KMS-11 (cell line): Measurements from ENCODE around the gene GCDH.
"Not testable (repeated sequence)": the region's sequence is repeated elsewhere in the genome, so short reads cannot be mapped to it uniquely, and the experiment has no call there.

Experiments
- H2AFZ ChIP-seq: fragments of 200-600 bp; sonication (generic); 2 replicates; pipeline ENCODE4 v1.6.1; 2016; ENCODE audit warnings: antibody characterized with exemption, mixed run types, low read depth
- H3K27ac ChIP-seq: fragments of 200-600 bp; sonication (generic); 2 replicates; pipeline ENCODE4 v1.6.1; 2016; ENCODE audit warnings: mild to moderate bottlenecking, mixed run types
- H3K27me3 ChIP-seq: fragments of 200-600 bp; sonication (generic); 2 replicates; pipeline ENCODE4 v1.6.1; 2017; ENCODE audit warnings: mild to moderate bottlenecking, low read depth, mixed run types, moderate library complexity; ENCODE audit not compliant: insufficient read depth
- H3K36me3 ChIP-seq: fragments of 200-600 bp; sonication (generic); 2 replicates; pipeline ENCODE4 v1.6.1; 2017; ENCODE audit warnings: mild to moderate bottlenecking, mixed run types; ENCODE audit not compliant: insufficient read depth
- H3K4me1 ChIP-seq: fragments of 200-600 bp; sonication (generic); 2 replicates; pipeline ENCODE4 v1.6.1; 2016; ENCODE audit warnings: mild to moderate bottlenecking, low read depth, mixed run types; ENCODE audit not compliant: poor library complexity, severe bottlenecking
- H3K4me2 ChIP-seq: fragments of 200-600 bp; sonication (generic); 2 replicates; pipeline ENCODE4 v1.7.0; 2016; ENCODE audit warnings: mild to moderate bottlenecking, mixed run types
- H3K4me3 ChIP-seq: fragments of 200-600 bp; sonication (generic); IDR thresholded peaks from 2 replicates; pipeline ENCODE4 v1.6.1; 2017; ENCODE audit warnings: low read depth, low read length, mixed read lengths; ENCODE audit not compliant: insufficient read depth
- H3K79me2 ChIP-seq: fragments of 200-600 bp; sonication (generic); 2 replicates; pipeline ENCODE4 v1.6.1; 2016; ENCODE audit warnings: low read depth, mixed run types; ENCODE audit not compliant: insufficient read depth
- H3K9ac ChIP-seq: fragments of 200-600 bp; sonication (generic); 2 replicates; pipeline ENCODE4 v1.6.1; 2016; ENCODE audit warnings: mild to moderate bottlenecking, mixed run types
- H4K20me1 ChIP-seq: fragments of 200-600 bp; sonication (generic); 2 replicates; pipeline ENCODE4 v1.6.1; 2016; ENCODE audit warnings: mild to moderate bottlenecking, mixed run types; ENCODE audit not compliant: insufficient read depth
- TF ChIP-seq, protein P1 (sequence below): fragments of 200-600 bp; sonication (generic); conservative IDR thresholded peaks from 2 replicates; pipeline ENCODE4 v1.6.1; 2017; ENCODE audit warnings: low read depth, mild to moderate bottlenecking, antibody characterized with exemption, low read length, moderate library complexity, mixed read lengths

The GCDH gene

DNA sequence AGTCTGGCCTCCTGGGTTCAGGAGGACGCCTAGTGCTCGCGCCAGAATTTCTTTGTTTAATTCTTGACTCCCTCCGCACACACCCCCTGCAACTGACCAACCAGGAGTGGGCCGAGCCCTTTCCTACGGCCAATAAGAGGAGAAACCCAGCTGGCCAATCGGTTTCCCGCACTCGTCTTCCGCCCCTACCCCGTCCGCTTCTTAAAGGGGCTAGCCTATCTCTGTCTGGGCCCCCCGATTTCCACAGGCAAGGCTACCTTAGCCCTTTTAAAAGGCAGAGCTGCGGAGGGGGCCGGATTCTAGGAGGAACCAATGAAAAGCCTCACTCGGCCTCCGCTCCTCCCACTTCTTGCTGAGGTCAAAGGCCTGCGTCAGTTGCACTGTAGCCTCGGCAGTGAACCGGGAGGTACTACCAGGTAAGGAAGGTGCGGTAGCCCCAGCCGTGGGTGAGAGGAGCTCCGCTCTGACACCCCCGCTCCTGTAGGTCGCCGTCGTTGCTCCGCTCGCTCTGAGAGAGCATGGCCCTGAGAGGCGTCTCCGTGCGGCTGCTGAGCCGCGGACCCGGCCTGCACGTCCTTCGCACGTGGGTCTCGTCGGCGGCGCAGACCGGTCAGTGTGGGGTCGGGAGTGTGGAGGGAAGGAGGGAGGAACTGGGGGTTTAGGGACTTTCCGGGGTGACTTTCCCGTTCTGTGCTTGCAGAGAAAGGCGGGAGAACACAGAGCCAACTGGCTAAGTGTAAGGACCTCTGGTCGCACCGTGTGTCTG, at the start of gene GCDH:
Gene GCDH, plus strand, starts transcription at position 374 of the 766 bp plus-strand sequence. Its CDS starts 145 bp downstream, at position 519.
- peak within 1 kb of the TSS; percentile 39; the same call in 1 of the 2 replicates for H2AFZ ChIP-seq
- no peaks in the 10 kb centered on the region for H4K20me1 ChIP-seq
- H3K4me2 ChIP-seq, result peak within 1 kb of the TSS; percentile 89
- H3K9ac ChIP-seq, result peak within 1 kb of the TSS; percentile 58; the same call in 1 of the 2 replicates
- H3K27me3 ChIP-seq, result no peaks in the 10 kb centered on the region
- TF ChIP-seq, protein P1, sequence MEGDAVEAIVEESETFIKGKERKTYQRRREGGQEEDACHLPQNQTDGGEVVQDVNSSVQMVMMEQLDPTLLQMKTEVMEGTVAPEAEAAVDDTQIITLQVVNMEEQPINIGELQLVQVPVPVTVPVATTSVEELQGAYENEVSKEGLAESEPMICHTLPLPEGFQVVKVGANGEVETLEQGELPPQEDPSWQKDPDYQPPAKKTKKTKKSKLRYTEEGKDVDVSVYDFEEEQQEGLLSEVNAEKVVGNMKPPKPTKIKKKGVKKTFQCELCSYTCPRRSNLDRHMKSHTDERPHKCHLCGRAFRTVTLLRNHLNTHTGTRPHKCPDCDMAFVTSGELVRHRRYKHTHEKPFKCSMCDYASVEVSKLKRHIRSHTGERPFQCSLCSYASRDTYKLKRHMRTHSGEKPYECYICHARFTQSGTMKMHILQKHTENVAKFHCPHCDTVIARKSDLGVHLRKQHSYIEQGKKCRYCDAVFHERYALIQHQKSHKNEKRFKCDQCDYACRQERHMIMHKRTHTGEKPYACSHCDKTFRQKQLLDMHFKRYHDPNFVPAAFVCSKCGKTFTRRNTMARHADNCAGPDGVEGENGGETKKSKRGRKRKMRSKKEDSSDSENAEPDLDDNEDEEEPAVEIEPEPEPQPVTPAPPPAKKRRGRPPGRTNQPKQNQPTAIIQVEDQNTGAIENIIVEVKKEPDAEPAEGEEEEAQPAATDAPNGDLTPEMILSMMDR, result no peak
- peaks cover 18% of the 10 kb centered on the region for H3K4me1 ChIP-seq
- H3K27ac ChIP-seq, result peak within 1 kb of the TSS; percentile 42; the same call in 1 of the 2 replicates
- H3K79me2 ChIP-seq, result peaks cover 7% of the 10 kb centered on the region; the same call in 1 of the 2 replicates
- no peaks in the 10 kb centered on the region for H3K36me3 ChIP-seq
- H3K4me3 ChIP-seq, result no peak within 1 kb of the TSS

DNA sequence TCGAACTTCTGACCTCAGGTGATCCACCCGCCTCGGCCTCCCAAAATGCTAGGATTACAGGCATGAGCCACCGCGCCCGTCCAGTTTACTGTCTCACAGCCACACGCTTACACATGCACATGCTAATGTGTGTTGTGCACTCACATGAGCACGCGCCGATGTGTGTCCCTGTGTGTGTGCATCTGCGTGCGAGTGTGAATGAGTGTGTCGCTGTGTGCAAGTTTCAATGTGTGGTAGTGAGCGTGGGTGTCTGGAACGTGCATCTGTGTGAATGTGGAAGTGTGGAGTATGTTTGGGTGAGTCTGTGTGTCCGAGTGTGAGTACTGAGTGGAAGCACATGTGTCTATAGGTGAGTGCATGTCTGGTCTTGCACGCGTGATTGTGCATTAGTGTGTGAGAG, 48.4 kb upstream of the GCDH start:
- H3K36me3 ChIP-seq, result no peaks in the 10 kb centered on the region
- H3K4me2 ChIP-seq, result no peak overlapping the region
- no peak overlapping the region for H3K27ac ChIP-seq
- H3K9ac ChIP-seq, result no peak overlapping the region
- TF ChIP-seq, protein P1, result no peak
- peaks cover 4% of the 10 kb centered on the region for H3K27me3 ChIP-seq
- H2AFZ ChIP-seq, result no peak overlapping the region
- H3K4me3 ChIP-seq, result no peak overlapping the region
- H3K79me2 ChIP-seq, result no peaks in the 10 kb centered on the region
- peaks cover 9% of the 10 kb centered on the region for H3K4me1 ChIP-seq
- H4K20me1 ChIP-seq, result no peaks in the 10 kb centered on the region

DNA sequence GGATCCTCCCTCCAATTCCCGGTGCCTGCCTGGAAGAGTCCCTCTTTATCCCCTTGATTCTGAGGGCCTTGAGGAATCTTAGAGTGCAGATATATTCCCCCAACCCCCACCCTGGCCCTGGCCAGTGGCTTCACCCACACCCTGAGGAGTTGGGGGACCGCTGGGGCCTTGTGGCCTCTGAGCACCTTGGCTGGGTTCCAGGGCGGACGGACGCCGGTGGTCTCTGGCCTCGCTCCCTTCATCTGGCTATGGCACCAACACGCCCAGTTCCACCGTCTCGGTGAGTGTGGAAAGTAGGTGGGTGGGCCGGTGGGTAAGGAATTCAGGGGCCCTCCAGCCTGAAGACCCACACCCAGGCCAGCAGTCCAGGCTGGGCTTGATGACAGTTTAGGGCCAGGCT, 47.6 kb upstream of the GCDH start:
- H3K27me3 ChIP-seq, result no peaks in the 10 kb centered on the region
- no peaks in the 10 kb centered on the region for H3K36me3 ChIP-seq
- H3K4me1 ChIP-seq, result peaks cover 3% of the 10 kb centered on the region
- H4K20me1 ChIP-seq, result no peaks in the 10 kb centered on the region
- no peak overlapping the region for H3K9ac ChIP-seq
- no peak overlapping the region for H3K4me3 ChIP-seq
- TF ChIP-seq, protein P1, result no peak
- H2AFZ ChIP-seq, result no peak overlapping the region
- no peaks in the 10 kb centered on the region for H3K79me2 ChIP-seq
- H3K4me2 ChIP-seq, result no peak overlapping the region
- H3K27ac ChIP-seq, result no peak overlapping the region

DNA sequence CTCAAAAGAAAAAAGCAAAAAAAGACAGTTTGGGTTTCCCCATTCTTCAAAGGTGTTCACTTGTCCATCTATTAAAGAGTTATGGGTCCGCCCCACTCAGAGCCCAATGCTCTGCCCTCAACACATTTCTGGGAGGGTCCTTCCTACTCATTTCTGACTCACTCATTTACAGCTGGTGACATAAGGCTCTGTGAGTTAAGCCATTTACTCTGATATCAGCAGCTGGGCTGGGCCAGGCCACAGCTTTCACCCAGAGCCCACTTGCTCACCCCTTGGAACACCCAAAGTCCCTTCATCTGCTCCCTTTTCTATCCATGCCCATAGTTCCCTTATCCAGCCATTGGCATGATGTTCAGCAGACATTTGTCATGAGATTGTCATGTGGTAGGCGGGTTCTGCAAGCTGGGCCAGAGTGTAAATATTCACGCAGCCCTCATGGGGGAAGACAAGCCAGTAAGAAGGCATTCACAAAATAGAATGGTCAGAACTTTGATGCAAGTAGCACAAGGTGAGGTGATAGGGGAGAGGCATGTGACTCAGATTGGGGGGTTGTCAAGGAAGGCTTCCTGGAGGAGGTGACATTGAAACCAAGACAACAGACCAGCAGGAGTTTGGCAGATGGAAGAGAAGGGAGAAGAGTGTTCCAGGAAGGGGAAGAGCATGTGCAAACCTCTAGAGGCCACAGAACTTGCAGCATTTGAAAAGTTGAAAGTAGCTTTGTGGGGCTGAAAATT, 46.8 kb upstream of the GCDH start:
- Histone ChIP-seq H3K4me2 (no peak overlapping the region), H3K4me1 (peaks cover 3% of the 10 kb centered on the region), H3K36me3 (no peaks in the 10 kb centered on the region), H3K27ac (no peak overlapping the region), H4K20me1 (no peaks in the 10 kb centered on the region), H3K79me2 (no peaks in the 10 kb centered on the region), H3K4me3 (no peak overlapping the region), H2AFZ (no peak overlapping the region), H3K9ac (no peak overlapping the region), H3K27me3 (no peaks in the 10 kb centered on the region)
- TF ChIP-seq, protein P1, result no peak

DNA sequence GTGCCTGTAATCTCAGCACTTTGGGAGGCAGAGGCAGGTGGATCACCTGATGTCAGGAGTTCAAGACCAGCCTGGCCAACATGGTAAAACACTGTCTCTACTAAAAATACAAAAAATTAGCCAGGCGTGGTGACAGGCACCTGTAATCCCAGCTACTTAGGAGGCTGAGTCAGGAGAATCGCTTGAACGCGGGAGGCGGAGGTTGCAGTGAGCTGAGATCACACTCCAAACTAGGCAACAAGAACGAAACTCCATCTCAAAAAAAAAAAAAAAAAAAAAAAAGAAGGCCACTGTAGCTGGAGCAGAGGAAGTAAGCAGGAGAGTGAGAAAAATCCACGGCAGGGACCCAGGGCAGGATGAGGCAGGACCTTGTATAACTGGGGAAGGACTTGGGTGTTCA, 44.3 kb upstream of the GCDH start:
- not testable (repeated sequence) for H3K27ac ChIP-seq, H2AFZ ChIP-seq, H3K79me2 ChIP-seq, H3K9ac ChIP-seq, H3K4me3 ChIP-seq, H3K27me3 ChIP-seq, H3K4me1 ChIP-seq, H4K20me1 ChIP-seq, H3K4me2 ChIP-seq, H3K36me3 ChIP-seq
